Measurements from ENCODE around the gene MND1.

GRCh38 chr4:153346563-153346962 lies 2.1 kb downstream of the MND1 start:
- no peak for TF ChIP-seq SIN3A (IDR thresholded peaks at IDR 0.05; ENCODE audit: borderline replicate concordance, insufficient read depth, low read length)
- no peak for TF ChIP-seq FOXP2 (optimal IDR thresholded peaks at IDR 0.05; ENCODE audit: borderline replicate concordance, extremely low read depth, extremely low read length, insufficient read depth)
- TF ChIP-seq POLR2AphosphoS5 (IDR thresholded peaks at IDR 0.05; ENCODE audit: low read depth, low read length): no peak
- no peak for TF ChIP-seq REST (IDR thresholded peaks at IDR 0.05; ENCODE audit: insufficient read depth in 1 of 2, low read depth in 2 of 2, low read length in 2 of 2)
- TF ChIP-seq TAF1 (IDR thresholded peaks at IDR 0.05; ENCODE audit: borderline replicate concordance, insufficient read depth, low read length): no peak
